Activated naive CD4-positive, alpha-beta T cell treated with anti-CD3 and anti-CD28 coated beads, Interleukin-2, amount 50 U/mL, for 16 hours (primary cell): ENCODE results near the gene FOXL2.

Experiments
- DNase-seq: peaks from one replicate; pipeline ENCODE4 v3.0.0-alpha.2; 2020

FOXL2 gene

DNA sequence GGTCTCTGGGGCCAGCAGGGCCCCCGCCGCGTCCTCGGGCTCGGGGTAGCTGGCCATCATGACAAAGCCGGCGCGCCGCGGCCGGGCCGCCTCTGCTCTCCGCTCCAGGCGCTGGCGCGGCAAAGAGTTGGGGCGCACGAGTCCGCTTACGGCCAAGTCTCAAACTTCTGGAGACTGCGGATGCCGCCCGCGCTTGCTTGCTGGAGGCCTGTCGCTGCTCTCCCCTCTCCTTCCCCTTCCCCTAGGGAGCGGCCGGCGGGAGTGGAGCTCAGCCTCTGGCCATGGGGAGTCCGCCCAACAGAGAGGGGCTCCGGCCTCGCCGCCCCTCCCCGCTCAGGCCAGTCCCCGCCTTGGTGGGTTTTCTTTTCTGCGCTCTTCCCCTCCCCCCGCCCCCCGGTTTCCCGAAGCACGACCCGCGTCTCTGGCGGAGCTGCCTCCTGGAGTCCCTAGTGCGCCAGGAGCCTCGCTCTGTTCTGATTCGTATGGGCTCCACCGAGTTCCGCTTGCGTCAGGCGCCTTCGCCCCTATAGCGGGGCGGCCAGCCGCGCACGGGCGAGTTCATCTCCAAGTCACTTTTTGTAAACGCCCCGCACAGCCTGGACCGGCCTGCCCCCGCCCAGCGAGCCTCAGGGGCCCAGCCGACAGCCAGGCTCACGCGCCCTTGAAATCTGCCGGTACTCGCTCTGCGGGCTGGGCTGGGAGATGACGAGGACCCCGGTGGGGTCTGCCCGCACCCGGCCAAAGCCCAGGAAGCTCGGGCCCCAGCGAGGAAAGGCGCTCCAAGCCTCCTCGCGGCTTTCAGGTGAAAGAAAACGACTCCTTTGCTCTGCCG, at the start of gene FOXL2, which contains the start of gene FOXL2NB:
TSS of gene FOXL2 (minus strand) at position 475 of the 832 bp plus-strand sequence. CDS start at position 60, 415 bp downstream.
TSS of gene FOXL2NB (plus strand) at position 555 of the 832 bp plus-strand sequence. CDS start at position 703, 148 bp downstream.
- DNase-seq: no peak

DNA sequence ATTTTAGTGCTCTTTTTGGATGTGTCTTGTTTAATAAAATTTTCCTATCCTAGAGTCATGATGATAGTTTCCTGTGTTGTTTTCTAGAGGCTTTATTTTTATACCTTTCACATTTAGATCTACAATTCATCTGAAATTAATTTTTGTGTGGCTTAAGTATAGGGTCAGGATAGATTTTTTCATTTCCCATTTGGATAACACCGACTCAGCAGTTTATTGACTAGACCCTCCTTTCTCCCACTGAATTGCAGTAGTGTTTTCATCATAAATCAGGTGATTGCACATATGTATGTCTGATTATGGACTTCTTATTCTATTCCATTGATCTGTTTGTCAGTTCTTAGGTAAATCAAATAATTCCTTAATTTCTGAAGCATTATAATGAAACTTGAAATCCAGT, 48.8 kb upstream of the FOXL2 start:
- DNase-seq: no peak

DNA sequence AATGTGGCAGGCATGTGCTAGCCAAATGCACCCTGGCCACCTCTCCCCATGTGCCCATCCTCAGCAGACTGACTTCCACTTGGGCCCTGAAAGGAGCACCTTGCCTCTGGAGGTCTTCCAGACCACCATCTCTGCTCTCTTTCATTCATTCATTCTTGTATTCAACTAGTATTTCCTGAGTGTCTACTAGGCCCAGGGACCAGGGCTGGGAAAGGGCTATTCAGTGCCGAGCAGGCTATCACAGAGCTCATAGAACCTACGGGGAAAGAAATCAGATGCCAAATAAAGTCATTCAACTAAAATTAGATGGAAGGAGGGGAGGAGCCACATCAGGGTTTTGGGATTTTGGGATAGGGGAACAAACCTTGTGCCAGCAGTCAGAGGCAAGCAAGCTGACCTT, 40.2 kb upstream of the FOXL2 start:
- no peak for DNase-seq

DNA sequence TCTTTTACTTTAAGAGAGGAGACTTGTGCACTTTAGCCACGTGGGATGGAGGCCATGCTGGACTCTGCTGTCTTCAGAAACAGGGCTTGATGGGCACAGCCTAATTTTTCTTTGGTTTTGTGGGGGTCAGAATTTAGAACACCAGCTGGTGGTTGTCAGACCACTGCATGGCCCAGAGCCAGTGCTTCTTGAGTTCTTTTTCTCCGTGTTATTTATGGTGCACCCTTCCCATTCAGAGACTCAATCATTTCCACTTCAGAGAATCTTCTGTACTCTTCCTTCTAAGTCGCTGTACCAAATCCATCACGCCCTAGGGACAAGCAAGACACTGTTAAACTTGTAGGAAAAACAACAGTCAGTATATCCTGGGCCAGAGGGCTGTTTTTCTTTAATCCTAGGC, 39.0 kb upstream of the FOXL2 start:
- DNase-seq: no peak

DNA sequence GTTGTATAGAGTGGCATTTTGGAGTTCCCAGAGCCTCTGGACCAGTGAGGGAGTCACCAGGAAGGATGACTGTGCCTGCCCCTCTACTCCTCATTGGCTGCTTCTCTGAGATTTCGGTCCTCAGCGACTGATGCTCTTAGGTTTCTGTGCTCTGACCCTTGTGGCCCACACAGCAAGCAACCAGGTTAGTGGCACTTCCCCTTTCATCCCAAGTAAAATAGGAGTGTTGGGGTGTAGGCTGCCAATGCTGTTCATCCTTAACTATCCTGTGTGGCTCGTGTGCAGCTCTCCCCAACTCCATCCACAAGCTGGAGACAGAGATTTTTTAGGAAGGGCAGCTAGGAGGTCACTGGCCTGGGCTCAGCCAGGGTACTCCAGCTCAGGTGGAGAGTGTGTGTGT, 37.9 kb upstream of the FOXL2 start:
- no peak for DNase-seq

DNA sequence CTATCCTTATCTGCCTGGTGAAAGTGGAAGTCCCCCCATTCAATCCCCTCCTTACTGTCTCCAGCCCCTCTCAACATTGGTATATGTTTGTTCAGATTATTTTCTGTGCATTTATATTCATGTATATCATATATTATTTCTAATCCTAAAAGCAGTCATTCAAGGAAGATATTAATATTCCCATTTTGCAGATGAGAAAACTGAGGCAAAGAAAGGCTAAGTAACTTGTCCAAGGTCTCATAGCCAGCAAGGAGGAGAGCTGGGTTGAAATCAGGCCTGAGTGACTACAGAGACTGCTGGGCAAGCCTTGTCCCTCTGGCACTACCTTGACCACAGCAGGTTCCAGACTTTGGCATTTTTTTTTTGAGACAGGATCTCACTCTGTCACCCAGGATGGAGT, 29.1 kb upstream of the FOXL2 start:
- DNase-seq: no peak

DNA sequence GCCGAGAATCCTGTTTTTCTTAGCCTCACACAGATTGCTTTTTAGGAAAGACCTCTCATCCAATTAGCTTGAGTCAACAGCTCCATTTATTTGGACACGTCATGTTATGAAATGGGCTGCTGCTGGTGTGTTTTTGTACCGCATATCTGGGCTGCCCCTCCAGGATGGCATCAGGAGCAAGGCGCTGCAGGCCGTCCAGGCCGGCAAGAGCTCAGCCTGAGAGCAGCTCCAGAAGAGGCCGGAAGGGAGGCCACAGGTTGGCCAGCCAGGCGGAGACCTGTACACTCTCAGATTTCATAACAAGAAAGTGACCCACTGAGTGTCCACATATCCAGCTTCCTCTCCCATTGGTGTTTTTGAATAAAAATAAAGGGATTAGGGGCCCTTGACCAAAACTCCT, 28.4 kb upstream of the FOXL2 start:
- DNase-seq: no peak

DNA sequence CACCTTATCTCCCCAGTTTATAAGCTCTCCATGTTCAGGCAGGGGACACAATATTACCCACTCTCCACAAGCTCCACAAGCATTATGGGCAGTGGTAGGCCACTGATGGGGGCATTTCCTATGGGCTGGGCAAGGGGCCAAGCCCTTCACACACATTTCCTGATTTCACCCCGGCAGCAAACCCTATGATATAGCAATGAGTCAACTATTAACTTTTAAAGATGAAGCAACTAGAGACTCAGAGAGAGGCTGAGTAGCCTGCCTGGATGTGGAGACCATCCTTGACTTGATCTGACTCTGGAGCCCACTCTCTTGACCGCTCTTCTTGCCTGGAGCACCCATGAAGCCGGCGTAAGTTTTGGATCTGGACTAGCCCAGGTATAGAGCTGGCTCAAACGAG, 27.5 kb upstream of the FOXL2 start:
- no peak for DNase-seq

DNA sequence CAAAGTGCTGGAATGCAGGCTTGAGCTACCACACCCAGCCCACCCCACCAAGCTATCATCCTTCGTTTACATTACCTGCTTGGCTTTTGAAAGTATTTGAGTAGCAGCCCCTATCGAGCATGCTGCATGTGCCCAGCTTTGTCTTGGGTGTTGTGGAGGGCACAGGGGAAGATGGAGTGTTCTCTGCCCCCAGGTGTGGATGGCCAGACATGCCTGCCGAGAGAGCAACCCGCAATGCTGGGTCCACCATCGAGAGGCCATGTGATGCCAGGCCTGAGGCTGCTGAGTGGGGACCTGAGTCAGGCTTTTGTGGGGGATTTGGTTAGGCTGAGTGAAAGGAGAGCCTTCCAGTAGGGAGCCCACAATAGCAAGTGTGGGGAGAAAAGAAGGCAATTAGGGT, 26.0 kb upstream of the FOXL2 start:
- no peak for DNase-seq

DNA sequence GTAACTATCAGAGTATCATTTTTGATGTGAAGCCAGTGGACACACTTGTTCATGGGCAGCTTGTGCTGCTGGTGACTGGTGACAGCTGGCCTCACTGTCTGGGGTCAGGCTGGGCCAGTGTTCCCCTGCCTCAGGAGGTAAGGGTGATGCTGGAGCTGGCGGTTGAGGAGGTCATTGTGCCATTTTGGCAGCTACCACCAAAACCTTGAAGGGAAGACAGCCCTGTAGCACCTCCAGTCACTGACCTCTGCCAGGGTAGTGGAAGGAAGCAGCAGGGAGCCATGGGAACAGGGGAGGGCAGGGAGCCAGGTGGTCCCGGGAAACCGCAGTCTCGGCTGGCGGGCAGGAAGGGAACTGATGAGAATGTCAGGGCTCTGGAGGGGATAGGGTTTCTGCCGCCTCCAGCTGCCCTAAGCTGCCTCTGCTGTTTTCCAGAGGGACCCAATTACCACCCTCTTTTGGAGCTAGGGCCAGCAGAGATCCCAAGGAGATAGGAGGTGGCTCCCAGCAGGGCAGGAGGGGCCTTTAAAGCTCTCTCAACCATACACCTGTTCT, 24.9 kb upstream of the FOXL2 start:
- DNase-seq: no peak

DNA sequence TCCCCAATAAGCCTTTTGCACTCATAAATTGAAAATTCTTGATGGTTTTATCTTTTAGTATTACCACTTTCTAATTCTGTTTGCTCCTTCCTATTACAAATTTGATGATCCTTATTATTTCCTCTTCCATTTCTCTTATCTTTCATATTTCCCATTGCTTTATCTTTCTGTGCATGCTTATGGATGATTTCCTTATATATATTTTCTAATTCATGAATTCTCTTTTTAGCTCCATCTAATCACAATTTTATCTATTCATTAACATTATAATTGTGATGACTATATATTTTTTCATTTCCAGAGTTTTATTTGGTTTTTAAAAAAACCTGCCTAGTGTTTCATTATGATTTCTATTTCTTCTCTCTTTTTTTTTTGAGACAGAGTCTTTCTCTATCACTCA, 18.0 kb upstream of the FOXL2 start:
- DNase-seq: no peak

DNA sequence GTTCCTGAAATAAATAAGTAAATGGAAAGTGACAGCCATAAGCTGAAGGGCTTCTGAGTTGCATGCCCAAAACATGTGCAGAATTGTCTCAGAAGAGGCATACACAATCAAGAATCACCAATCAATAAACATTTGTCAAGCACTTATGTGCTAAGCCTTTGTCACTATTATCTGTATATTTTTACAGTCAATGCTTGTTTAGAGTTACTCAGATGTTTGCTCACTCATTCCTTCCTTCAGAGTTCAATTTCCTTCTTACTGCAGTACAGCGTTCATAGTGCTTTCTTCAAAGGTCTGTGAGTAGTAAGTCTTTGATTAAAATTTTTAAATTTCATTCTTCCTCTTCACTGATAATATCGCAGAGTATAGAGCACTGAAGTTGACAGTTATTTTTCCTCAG, 17.3 kb upstream of the FOXL2 start:
- DNase-seq: no peak

DNA sequence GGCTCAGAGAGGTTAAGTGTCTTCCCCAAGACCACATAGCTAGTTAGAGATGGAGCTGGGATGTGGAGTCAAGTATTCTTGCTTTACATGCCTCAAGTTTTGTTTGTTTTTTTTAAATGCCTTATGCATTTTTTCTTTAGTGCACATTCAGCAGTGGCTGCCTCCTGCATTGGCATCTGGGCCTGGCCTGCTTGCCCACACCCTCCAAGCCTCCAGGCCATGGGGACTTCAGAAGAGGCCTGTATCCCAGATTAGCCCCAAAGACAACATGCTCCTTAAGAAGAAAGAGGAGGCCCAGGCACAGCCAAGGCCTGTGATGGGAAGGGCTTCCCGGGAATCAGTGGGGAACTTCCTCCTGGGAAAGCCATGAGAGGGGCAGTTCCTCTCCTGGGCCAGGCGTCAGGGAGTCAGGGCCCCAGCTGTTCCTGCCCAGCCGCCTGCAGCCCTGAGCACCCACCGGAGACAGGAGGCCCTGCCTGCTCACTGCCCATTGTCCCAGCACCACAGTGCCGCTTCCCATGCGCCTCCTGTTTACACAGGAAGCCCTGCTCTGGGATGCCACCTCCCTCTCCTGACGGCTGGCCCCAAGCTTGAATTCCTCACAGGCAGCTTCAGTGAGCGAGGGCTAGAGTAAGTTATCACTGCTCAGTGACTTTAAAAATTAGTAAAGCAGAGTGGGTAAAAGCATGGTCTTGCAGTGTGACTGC, 16.1 kb upstream of the FOXL2 start:
- DNase-seq: no peak

DNA sequence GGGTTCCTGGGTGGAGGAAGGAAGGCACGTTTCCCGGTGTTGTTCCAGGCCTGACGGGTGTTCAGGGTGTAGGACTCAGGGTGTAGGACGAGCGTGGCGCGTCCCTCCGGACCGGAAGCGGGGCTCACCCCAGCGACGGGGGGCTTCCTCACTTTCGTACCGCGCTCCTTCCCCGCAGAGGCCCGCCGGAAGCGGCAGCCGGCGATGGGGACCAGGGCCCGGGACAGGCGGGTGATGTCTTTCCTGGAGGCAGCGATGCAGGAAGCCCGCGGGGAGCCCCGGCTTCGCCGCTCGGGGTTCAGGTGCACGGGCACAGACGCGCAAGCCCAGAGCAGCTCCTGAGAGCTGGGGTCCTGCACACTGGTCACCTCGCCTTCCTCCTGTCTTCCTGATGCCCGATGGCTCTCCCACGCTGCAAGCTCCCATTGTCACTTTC, 13.5 kb upstream of the FOXL2 start:
- no peak for DNase-seq

DNA sequence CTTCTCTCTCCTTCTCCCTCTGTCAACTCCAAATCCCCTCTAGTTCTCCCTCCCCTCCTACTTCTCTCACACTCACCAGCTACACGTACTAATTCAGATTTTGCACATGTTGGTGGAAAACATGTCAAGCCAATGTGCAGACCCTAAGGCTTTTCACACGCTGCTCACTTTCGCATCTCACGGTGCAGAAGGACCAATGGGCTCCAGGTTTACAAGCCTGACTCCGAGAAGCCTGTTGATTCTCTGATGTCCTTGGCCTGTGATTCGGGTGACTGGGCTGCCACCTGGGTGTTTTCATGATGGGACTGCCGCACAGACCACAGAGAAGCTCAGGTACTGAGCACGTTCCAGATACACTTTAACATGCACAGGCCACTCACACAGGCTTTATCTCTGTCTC, 3.8 kb upstream of the FOXL2 start:
- no peak for DNase-seq

DNA sequence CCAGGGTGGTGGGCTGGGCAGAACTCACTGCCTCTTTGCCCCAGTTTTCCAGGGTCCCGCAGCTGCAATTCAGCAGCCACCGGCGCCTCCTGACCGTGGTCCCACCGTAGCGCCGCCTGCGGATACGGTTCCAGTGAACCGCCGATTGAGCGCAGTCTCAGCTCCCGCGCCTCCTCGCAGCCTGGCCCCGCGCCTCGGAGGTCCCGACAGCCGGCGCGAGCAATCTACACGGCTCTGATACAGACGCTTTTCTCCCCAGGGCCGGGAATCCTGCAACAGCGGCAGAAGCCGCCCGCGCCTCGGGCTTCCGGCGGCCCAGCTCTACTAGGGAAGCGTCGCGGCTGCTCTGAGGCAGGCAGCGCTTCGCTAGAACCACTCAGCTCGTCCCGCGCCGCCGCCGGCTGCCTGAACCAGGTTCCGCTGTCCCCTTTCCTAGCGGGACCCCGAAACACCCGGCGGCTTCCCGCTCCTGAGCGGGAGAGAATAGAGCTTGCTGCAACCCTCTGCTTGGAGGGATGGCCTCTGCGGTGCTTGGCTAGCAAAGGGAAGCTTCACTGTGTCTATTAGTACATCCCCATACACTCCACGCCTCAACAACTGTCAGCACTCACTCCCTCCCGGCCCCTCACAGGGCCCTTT, 3.2 kb upstream of the FOXL2 start:
- no peak for DNase-seq

DNA sequence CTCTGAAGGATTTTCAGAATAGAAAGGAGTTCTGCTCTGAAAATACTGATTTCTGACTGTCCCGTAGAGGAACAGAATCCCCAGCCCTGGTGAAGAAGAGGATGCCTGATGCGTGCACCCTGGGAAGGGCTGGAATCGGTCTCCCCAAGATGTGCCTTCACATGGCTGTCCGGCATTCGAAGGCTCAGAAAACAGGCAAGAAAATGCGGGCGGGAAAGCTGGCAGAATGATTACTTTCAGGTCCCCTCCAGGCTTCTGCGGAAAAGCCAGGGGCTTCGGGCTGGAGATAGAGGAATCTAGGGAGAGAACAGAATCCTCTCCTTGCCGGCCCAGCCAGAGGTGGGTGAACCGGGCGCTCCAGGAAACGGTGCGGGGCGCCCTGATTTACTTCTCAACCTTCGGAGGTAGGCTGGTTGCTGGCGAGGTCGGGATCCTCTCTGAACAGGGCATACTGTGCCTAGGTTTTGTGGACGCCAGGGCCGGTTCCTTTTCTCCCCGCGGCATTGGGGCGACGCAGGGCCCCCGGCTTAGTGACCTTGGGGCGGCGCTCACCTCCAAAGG, 2.6 kb upstream of the FOXL2 start:
- no peak for DNase-seq

DNA sequence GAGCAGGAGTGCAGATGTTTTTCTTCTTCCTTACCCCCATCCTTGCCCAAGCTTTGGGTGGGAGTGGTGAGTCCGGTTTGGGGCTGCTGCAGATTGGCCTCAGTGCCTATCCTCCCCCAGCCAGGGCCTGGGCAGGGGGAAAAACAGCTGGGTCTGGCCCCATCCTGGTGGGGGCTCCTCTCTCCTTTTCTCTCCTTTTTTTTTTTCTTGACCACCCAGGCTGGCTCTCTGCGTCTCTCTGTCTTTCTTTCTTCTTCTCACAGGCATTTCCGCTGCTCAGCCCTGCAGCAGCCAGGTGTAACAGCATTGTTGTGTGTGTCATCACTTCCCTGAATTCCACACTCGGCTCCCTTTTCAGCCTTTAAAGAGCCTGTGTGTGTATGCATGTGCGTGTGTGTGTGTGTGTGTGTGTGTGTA, 2.1 kb upstream of the FOXL2 start:
- DNase-seq: no peak

DNA sequence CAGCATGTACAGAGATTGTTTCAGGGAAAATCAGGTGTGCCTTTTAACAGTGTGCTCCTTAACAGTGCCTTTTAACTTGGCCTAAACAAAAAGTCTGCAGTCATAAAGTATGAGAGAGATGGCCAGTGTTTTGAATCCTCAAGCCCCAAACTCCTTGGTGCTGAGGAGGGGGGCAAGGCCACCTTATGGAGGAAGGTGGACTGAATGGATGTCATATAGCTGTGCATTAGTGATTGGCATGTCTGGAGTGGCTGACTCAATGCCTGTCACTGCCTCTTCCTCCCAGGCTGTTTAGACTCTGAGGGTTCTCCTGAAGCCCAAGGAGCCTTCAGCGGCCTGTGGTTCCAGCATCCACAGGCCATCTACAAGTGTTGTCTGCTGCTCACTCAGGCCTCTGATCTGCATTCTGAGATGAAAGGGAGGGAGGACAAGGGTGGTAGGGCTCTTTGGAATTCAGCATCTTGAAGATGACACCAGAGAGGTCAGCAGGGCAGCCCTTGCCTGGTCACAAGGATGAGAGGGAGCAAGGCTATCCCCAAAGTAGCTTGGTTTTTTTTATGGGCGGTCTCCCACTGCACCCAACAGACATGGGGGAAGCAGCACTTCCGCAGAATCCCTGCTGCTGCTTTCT, 1.5 kb upstream of the FOXL2 start:
- DNase-seq: no peak

DNA sequence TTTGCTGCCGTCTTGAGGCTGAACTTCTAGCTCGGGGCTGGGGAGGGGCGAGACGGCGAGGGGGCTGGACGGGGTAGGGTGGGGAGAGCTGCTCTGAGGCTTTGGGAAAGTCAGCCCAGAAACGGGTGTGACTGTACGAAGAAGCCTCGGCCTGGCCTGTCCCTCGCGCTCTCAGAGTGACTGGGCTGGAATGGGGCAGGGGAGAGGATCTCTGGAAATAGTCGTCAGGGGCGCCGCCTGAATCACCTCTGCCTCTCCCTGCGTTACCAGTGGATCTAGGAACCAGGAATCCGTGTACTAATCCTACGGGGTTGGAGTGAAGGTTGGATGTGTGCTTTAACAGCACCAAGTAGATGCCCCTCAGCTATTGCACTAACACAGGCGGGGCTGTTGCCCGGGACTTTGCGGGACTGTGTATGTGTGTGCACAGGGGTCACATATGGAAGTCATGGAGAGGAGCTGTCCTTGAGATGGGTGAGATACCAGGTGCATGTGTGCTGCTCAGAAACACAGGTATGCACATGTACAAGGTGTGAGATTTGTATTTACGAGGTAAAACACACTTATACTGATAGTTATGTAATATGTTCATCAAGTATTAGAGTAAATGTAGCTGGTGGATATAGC, 671 bp upstream of the FOXL2 start:
- DNase-seq: no peak

DNA sequence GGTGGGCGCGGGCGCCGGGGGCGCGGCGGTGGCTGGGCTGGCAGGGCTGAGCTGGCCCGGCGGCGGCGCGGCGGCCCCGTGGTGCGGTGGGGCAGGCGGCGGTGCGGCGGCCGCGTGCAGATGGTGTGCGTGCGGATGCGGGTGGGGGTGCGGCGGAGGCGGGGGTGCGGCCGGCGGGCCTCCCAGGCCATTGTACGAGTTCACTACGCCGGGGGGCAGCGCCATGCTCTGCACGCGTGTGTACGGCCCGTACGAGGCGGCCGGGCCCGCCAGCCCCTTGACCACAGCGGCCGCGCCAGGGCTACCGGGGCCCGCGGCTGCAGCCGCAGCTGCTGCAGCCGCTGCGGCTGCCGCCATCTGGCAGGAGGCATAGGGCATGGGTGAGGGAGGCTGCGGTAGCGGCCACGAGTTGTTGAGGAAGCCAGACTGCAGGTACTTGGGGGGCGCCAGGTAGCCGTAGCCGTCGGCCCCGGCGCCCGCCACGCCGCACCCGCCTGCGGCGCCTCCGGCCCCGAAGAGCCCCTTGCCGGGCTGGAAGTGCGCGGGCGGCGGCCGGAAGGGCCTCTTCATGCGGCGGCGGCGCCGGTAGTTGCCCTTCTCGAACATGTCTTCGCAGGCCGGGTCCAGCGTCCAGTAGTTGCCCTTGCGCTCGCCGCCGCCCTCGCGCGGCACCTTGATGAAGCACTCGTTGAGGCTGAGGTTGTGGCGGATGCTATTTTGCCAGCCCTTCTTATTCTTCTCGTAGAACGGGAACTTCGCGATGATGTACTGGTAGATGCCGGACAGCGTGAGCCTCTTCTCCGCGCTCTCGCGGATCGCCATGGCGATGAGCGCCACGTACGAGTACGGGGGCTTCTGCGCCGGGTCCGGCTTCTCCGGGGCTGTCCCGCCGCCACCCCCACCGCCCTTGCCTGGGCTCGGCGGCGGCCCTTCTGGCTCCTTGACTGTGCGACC, 951 bp downstream of the FOXL2 start:
- DNase-seq: no peak
